Measurements from ENCODE around the gene TRIM46. TPM values are rescaled to one million over a fixed set of nuclear protein-coding genes. Genes with fewer than 3 reads are reported as not detected.

TRIM46 gene
- total and polyA plus RNA-seq, 2 of the 13 experiments (the other 11 are each of a cell fraction or from before 2014, with no cell fraction given), result 0.04 to 0.09 TPM

GRCh38 chr1:155208541-155209311 lies 35.1 kb downstream of the TRIM46 start, which contains the start of gene MTX1:
TSS of gene MTX1 (plus strand) at chr1:155208695. CDS start at chr1:155208805, 110 bp downstream.
- peak within 1 kb of the TSS; percentile 98 for H3K27ac ChIP-seq (ENCODE audit: extremely low read length, insufficient read depth, low read length)
- in situ Hi-C loops (cut with HindIII; ENCODE audit: extremely low pct_ligation_motif_present, low pct_unique_long_range_greater_than_20kb), result loop anchor here (10.0 kb wide), 1 partner anchor 386 kb away; no protein-coding TSS in a partner anchor
- peak; percentile 78 for DNase-seq (ENCODE audit: low spot score)
- peaks cover 29% of the 10 kb centered on the region for H3K4me1 ChIP-seq (ENCODE audit: insufficient read depth, low read length)
- ChIA-PET POLR2A (interaction anchor here (0.7 to 3.5 kb wide), 7 partner anchors 15 to 99 kb away, joined by 3 to 19 read pairs (median 3); partner anchors contain the start of genes FDPS and SCAMP3), CTCF (ENCODE audit: low intra/inter-chr PET ratio, low total read pairs) (interaction anchor here (2.4 kb wide), 1 partner anchor 383 kb away, joined by 13 read pairs; no protein-coding TSS in a partner anchor)
- peaks cover 0 to 9% of the 10 kb centered on the region in 2 experiments; a peak in 1 of 5 replicates for H3K27me3 ChIP-seq (ENCODE audit: control insufficient read depth in 1 of 2, insufficient read depth in 2 of 2, low read length in 2 of 2)
- no peaks in the 10 kb centered on the region for H3K9me3 ChIP-seq (ENCODE audit: low read length)
- peak within 1 kb of the TSS; percentile 100 for H3K9ac ChIP-seq (ENCODE audit: insufficient read depth, low read depth, low read length)
- peak within 1 kb of the TSS; percentile 92 for H2AFZ ChIP-seq (ENCODE audit: low read length)
- peaks cover 13% of the 10 kb centered on the region for H3K79me2 ChIP-seq (ENCODE audit: insufficient read depth, low read length)
- no peaks in the 10 kb centered on the region for H4K20me1 ChIP-seq (ENCODE audit: insufficient read depth, low read length)
- ATAC-seq, result peak; percentile 86
- peak within 1 kb of the TSS; percentile 96 to 99 (median 98) for H3K4me3 ChIP-seq (replicated peaks in 1 of 3; ENCODE audit: insufficient read depth in 1 of 3, low read depth in 2 of 3, low read length in 3 of 3)
- peaks cover 3 to 5% of the 10 kb centered on the region in 2 experiments; a peak in 3 of 5 replicates for H3K36me3 ChIP-seq (replicated peaks in 1 of 2; ENCODE audit: control insufficient read depth in 1 of 2, insufficient read depth in 2 of 2, low read length in 2 of 2)
- peak within 1 kb of the TSS; percentile 100 for H3K4me2 ChIP-seq (ENCODE audit: low read depth, low read length)
- WGBS (ENCODE audit: low lambda C conversion rate), result 0% methylated on average over 11 of the region's 64 CpGs
- intact Hi-C loops (cut with micrococcal nuclease; ENCODE audit: unreplicated experiment), result loop anchor here (5.0 to 10.0 kb wide), 2 partner anchors 96 to 114 kb away; partner anchors contain the start of genes FDPS, PKLR and RUSC1
- no TSS peak for BruUV-seq (replicated peaks)
- no peak for FAIRE-seq
- TF ChIP-seq ZNF350 (CRISPR knock-in tag; IDR thresholded peaks at IDR 0.05; ENCODE audit: borderline replicate concordance, low read depth) (peak; percentile 80), ZSCAN25 (CRISPR knock-in tag; IDR thresholded peaks at IDR 0.05) (no peak), RARA (CRISPR knock-in tag; IDR thresholded peaks at IDR 0.05) (peak; percentile 39; the same call in 1 of the 2 replicates), ATF1 (CRISPR knock-in tag; IDR thresholded peaks at IDR 0.05) (no peak), PBX3 (CRISPR knock-in tag; IDR thresholded peaks at IDR 0.05; ENCODE audit: borderline replicate concordance) (no peak), GABPA (IDR thresholded peaks at IDR 0.05; ENCODE audit: low read depth, low read length) (peak; percentile 80), GABPA (CRISPR knock-in tag; IDR thresholded peaks at IDR 0.05; ENCODE audit: low read depth) (peak; percentile 91), KMT2A (CRISPR knock-in tag; IDR thresholded peaks at IDR 0.05) (peak; percentile 63; the same call in 1 of the 2 replicates), RARG (CRISPR knock-in tag; IDR thresholded peaks at IDR 0.05; ENCODE audit: low read depth) (no peak), ZNF543 (CRISPR knock-in tag; IDR thresholded peaks at IDR 0.05) (no peak), MIER3 (CRISPR knock-in tag; IDR thresholded peaks at IDR 0.05; ENCODE audit: borderline replicate concordance) (0 out of 2 replicates have a peak, but pooled peaks have one; percentile 9), ZNF772 (CRISPR knock-in tag; IDR thresholded peaks at IDR 0.05) (no peak), NCOA5 (CRISPR knock-in tag; IDR thresholded peaks at IDR 0.05) (no peak), SRY (CRISPR knock-in tag; IDR thresholded peaks at IDR 0.05) (peak; percentile 72), GTF3A (CRISPR knock-in tag; conservative IDR thresholded peaks at IDR 0.05) (no peak), ZNF788 (CRISPR knock-in tag; IDR thresholded peaks at IDR 0.05; ENCODE audit: borderline replicate concordance) (no peak; the same call in 1 of the 2 replicates), SIN3A (IDR thresholded peaks at IDR 0.05; ENCODE audit: borderline replicate concordance, low read depth, low read length) (peak; percentile 72; the same call in 1 of the 2 replicates), TMF1 (CRISPR knock-in tag; IDR thresholded peaks at IDR 0.05; ENCODE audit: low read depth) (0 out of 2 replicates have a peak, but pooled peaks have one; percentile 58)
- TF ChIP-seq, protein P1, sequence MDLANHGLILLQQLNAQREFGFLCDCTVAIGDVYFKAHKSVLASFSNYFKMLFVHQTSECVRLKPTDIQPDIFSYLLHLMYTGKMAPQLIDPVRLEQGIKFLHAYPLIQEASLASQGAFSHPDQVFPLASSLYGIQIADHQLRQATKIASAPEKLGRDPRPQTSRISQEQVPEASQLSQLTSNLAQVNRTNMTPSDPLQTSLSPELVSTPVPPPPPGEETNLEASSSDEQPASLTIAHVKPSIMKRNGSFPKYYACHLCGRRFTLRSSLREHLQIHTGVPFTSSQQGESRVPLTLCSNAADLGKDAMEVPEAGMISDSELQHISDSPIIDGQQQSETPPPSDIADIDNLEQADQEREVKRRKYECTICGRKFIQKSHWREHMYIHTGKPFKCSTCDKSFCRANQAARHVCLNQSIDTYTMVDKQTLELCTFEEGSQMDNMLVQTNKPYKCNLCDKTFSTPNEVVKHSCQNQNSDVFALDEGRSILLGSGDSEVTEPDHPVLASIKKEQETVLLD (CRISPR knock-in tag; IDR thresholded peaks at IDR 0.05; ENCODE audit: low read depth), result 0 out of 2 replicates have a peak, but pooled peaks have one; percentile 58
